ENCODE data around the gene MED13L.
"Not testable (repeated sequence)": the region's sequence is repeated elsewhere in the genome, so short reads cannot be mapped to it uniquely, and the experiment has no call there.

The MED13L gene

GRCh38 chr12:116303066-116303465 lies 25.6 kb upstream of the MED13L start:
- no peak for FAIRE-seq

- no peak for FAIRE-seq
Observed at GRCh38 chr12:116302166-116303058, 24.9 kb upstream of the MED13L start.

- no peak for FAIRE-seq
Observed at GRCh38 chr12:116301621-116302020, 24.1 kb upstream of the MED13L start.

GRCh38 chr12:116299665-116300328 lies 22.3 kb upstream of the MED13L start:
- FAIRE-seq = no peak

- no peak for FAIRE-seq
Observed at GRCh38 chr12:116299064-116299463, 21.6 kb upstream of the MED13L start.

- FAIRE-seq = no peak
Observed at GRCh38 chr12:116298578-116298977, 21.1 kb upstream of the MED13L start.

- no peak for FAIRE-seq
Observed at GRCh38 chr12:116297224-116297834, 19.8 kb upstream of the MED13L start.

GRCh38 chr12:116295327-116296263 lies 18.1 kb upstream of the MED13L start:
- FAIRE-seq = no peak

- no peak for FAIRE-seq
Observed at GRCh38 chr12:116294454-116295165, 17.1 kb upstream of the MED13L start.

- FAIRE-seq = peak; percentile 60
Observed at GRCh38 chr12:116293687-116294453, 16.4 kb upstream of the MED13L start.

GRCh38 chr12:116291218-116291617 lies 13.7 kb upstream of the MED13L start:
- FAIRE-seq = no peak

GRCh38 chr12:116288735-116289134 lies 11.2 kb upstream of the MED13L start:
- no peak for FAIRE-seq

GRCh38 chr12:116287842-116288301 lies 10.4 kb upstream of the MED13L start:
- no peak for FAIRE-seq

- no peak for FAIRE-seq
Observed at GRCh38 chr12:116284396-116284795, 6.9 kb upstream of the MED13L start.

- FAIRE-seq = not testable (repeated sequence)
Observed at GRCh38 chr12:116283881-116284280, 6.4 kb upstream of the MED13L start.

GRCh38 chr12:116282371-116283286 lies 5.1 kb upstream of the MED13L start:
- FAIRE-seq = no peak

- no peak for FAIRE-seq
Observed at GRCh38 chr12:116280595-116281290, 3.2 kb upstream of the MED13L start.

GRCh38 chr12:116278667-116279066 lies 1.2 kb upstream of the MED13L start:
- no peak for FAIRE-seq

- no peak for FAIRE-seq
Observed at GRCh38 chr12:116278279-116278626, 760 bp upstream of the MED13L start.

All from endometrium (tissue), 2 donors.